HG03354 (cell line): Measurements from ENCODE around the gene LRRC10B.

ENCODE experiments used
- ATAC-seq: cut with Tn5 transposase; IDR thresholded peaks from one replicate; pipeline ENCODE4 v1.9.1; 2021; ENCODE audit warnings: mild to moderate bottlenecking; ENCODE audit not compliant: unreplicated experiment, poor library complexity, severe bottlenecking

LRRC10B gene

GRCh38 chr11:61486011-61486620 lies 22.4 kb upstream of the LRRC10B start:
- ATAC-seq = no peak

GRCh38 chr11:61486779-61487178 lies 21.8 kb upstream of the LRRC10B start:
- no peak for ATAC-seq

- no peak for ATAC-seq
These were observed 21.1 kb upstream of the LRRC10B start for GRCh38 chr11:61487342-61488025.

- no peak for ATAC-seq
These were observed 19.8 kb upstream of the LRRC10B start for GRCh38 chr11:61488651-61489291.

- ATAC-seq = no peak
These were observed 18.5 kb upstream of the LRRC10B start for GRCh38 chr11:61489833-61490721.

- ATAC-seq = no peak
These were observed 16.7 kb upstream of the LRRC10B start for GRCh38 chr11:61491736-61492395.

GRCh38 chr11:61494381-61494961 lies 14.1 kb upstream of the LRRC10B start:
- ATAC-seq = no peak

- no peak for ATAC-seq
These were observed 12.5 kb upstream of the LRRC10B start for GRCh38 chr11:61495801-61496601.

- no peak for ATAC-seq
These were observed 11.7 kb upstream of the LRRC10B start for GRCh38 chr11:61496602-61497400.

GRCh38 chr11:61497473-61497872 lies 11.1 kb upstream of the LRRC10B start:
- ATAC-seq = no peak

- no peak for ATAC-seq
These were observed 10.7 kb upstream of the LRRC10B start for GRCh38 chr11:61497876-61498275.

GRCh38 chr11:61498767-61499341 lies 9.7 kb upstream of the LRRC10B start:
- no peak for ATAC-seq

GRCh38 chr11:61499816-61500491 lies 8.6 kb upstream of the LRRC10B start:
- ATAC-seq = no peak

GRCh38 chr11:61502522-61502921 lies 6.0 kb upstream of the LRRC10B start:
- ATAC-seq = no peak

- no peak for ATAC-seq
These were observed 5.3 kb upstream of the LRRC10B start for GRCh38 chr11:61503135-61503770.

GRCh38 chr11:61505106-61505505 lies 3.4 kb upstream of the LRRC10B start:
- no peak for ATAC-seq
